Left lung (tissue), 10 donors: ENCODE measurements around the gene TADA2A. TPM values are rescaled to one million over a fixed set of nuclear protein-coding genes. Genes with fewer than 3 reads are reported as not detected.

Experiments used
- ATAC-seq: fragments of 200-7000 bp; cut with Tn5 transposase; one replicate; pipeline ENCODE4 v1.9.1; 2020; ENCODE audit warnings: moderate library complexity
- DNase-seq, 4 donors: peaks; one replicate each; pipeline ENCODE4 v3.0.0-alpha.2; 2013 to 2020
- H3K27ac ChIP-seq, 2 donors: fragments of 200-600 bp; sonication (generic) in 1 of 2; one replicate each; pipeline versions ENCODE4 v1.5.0 to v1.8.0; 2020 to 2021
- H3K27me3 ChIP-seq, 2 donors: fragments of 200-600 bp; sonication (generic) in 1 of 2; one replicate each; pipeline versions ENCODE4 v1.5.0 to v1.8.0; 2020 to 2021
- H3K36me3 ChIP-seq, 2 donors: fragments of 200-600 bp; sonication (generic) in 1 of 2; one replicate each; pipeline versions ENCODE4 v1.5.0 to v1.8.0; 2020 to 2021
- H3K4me1 ChIP-seq, 2 donors: fragments of 200-600 bp; one replicate each; pipeline ENCODE4 v1.8.0; 2021
- H3K4me3 ChIP-seq, 2 donors: fragments of 200-600 bp; sonication (generic) in 1 of 2; one replicate each; pipeline versions ENCODE4 v1.5.0 to v1.8.0; 2020 to 2021; ENCODE audit warnings: mild to moderate bottlenecking in 1 of 2
- H3K9me3 ChIP-seq, 2 donors: fragments of 200-600 bp; sonication (generic) in 1 of 2; one replicate each; pipeline versions ENCODE4 v1.5.0 to v1.8.0; 2020 to 2021
- intact Hi-C, 2 donors: fragments of 100-400 bp; cut with DNase I; formaldehyde crosslinking; loops; one replicate each; pipeline versions ENCODE4 v1.11.2 to v1.14.2; 2022
- polyA plus RNA-seq, 6 donors: library from polyadenylated mRNA; unstranded; fragments of 120-200 nt; gene quantifications; one replicate each; pipeline ENCODE4 v1.2.1, GENCODE V29; 2013; ENCODE audit not compliant: insufficient read length in 6 of 6
- total RNA-seq, 2 donors: library from RNA; stranded (reverse); fragmentation: NEBNext Ultra II Directional; extraction: Animal tissue kit (Norgen Biotek cat#: 25700); gene quantifications; one replicate each; pipeline ENCODE4 v1.2.1, GENCODE V29; 2021
- TF ChIP-seq, protein P1 (sequence below), 2 donors: fragments of 200-600 bp; sonication (generic) in 1 of 2; IDR thresholded peaks; one replicate each; pipeline versions ENCODE4 v1.5.0 to v1.8.0; 2021; ENCODE audit warnings: antibody characterized with exemption in 2 of 2
- donor health status: DM: no; HTN: yes; CAD: no.
- donor health status: DM: no; HTN: no; CAD: no.

TADA2A gene
- total and polyA plus RNA-seq, 8 donors, result 16.3 to 34.7 (median 28.4) TPM

DNA sequence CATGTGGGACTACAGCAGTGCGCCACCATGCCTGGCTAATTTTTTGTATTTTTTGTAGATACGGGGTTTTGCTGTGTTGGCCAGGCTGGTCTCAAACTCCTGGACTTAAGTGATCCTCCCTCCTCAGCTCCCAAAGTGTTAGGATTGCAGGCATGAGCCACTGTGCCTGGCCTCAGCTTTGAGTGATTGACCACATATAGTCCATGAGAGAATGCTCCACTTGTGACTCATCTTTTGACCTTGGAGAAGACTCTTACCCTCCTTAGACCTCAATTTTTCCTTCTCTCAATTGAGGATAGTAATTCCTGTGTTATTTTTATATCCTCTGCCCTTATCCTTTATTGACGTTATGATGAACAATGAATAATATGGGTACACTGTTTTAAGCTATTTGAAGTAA lies 52.1 kb downstream of the TADA2A start:
- intact Hi-C loops, result no loop called here
- no peak overlapping the region for H3K27ac ChIP-seq
- H3K27me3 ChIP-seq, result no peaks in the 10 kb centered on the region
- DNase-seq (no peak), ATAC-seq (no peak)
- H3K4me3 ChIP-seq, result no peak overlapping the region
- peaks cover 0 to 58% of the 10 kb centered on the region in 2 donors for H3K36me3 ChIP-seq
- no peaks in the 10 kb centered on the region for H3K9me3 ChIP-seq
- TF ChIP-seq, protein P1, sequence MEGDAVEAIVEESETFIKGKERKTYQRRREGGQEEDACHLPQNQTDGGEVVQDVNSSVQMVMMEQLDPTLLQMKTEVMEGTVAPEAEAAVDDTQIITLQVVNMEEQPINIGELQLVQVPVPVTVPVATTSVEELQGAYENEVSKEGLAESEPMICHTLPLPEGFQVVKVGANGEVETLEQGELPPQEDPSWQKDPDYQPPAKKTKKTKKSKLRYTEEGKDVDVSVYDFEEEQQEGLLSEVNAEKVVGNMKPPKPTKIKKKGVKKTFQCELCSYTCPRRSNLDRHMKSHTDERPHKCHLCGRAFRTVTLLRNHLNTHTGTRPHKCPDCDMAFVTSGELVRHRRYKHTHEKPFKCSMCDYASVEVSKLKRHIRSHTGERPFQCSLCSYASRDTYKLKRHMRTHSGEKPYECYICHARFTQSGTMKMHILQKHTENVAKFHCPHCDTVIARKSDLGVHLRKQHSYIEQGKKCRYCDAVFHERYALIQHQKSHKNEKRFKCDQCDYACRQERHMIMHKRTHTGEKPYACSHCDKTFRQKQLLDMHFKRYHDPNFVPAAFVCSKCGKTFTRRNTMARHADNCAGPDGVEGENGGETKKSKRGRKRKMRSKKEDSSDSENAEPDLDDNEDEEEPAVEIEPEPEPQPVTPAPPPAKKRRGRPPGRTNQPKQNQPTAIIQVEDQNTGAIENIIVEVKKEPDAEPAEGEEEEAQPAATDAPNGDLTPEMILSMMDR (IDR thresholded peaks at IDR 0.05), result no peak
- H3K4me1 ChIP-seq, result no peaks in the 10 kb centered on the region

GRCh38 chr17:37461668-37462067 lies 55.0 kb downstream of the TADA2A start:
- no peaks in the 10 kb centered on the region for H3K27me3 ChIP-seq
- ATAC-seq (no peak), DNase-seq (no peak)
- no peak overlapping the region for H3K4me3 ChIP-seq
- intact Hi-C loops, result no loop called here
- no peaks in the 10 kb centered on the region for H3K4me1 ChIP-seq
- no peaks in the 10 kb centered on the region for H3K9me3 ChIP-seq
- no peak overlapping the region for H3K27ac ChIP-seq
- H3K36me3 ChIP-seq, result peaks cover 0 to 76% of the 10 kb centered on the region in 2 donors
- TF ChIP-seq, protein P1 (IDR thresholded peaks at IDR 0.05), result no peak

DNA sequence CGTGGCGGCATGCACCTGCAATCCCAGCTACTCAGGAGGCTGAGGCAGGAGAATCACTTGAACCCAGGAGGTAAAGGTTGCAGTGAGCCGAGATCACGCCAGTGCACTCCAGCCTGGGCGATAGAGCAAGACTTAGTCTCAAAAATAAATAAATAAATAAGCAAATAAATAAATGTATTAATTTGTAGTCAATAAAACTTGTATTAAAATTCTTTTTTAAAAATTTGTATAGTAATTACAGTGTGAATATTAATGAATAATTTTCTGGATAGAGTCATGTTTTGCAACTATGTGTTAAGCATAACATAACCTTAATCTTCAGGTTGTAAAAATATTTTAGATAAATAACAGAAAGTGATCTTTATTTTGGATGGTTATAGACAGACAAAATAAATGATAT lies 55.8 kb downstream of the TADA2A start:
- no peak overlapping the region for H3K27ac ChIP-seq
- H3K4me1 ChIP-seq, result no peaks in the 10 kb centered on the region
- peaks cover 0 to 84% of the 10 kb centered on the region in 2 donors for H3K36me3 ChIP-seq
- H3K4me3 ChIP-seq, result no peak overlapping the region
- TF ChIP-seq, protein P1 (IDR thresholded peaks at IDR 0.05), result no peak
- ATAC-seq, result no peak
- H3K27me3 ChIP-seq, result no peaks in the 10 kb centered on the region
- no peaks in the 10 kb centered on the region for H3K9me3 ChIP-seq
- intact Hi-C loops, result no loop called here
- DNase-seq, result no peak

- H3K36me3 ChIP-seq, result peaks cover 0 to 89% of the 10 kb centered on the region in 2 donors
- no peaks in the 10 kb centered on the region for H3K27me3 ChIP-seq
- DNase-seq (no peak), ATAC-seq (no peak)
- H3K4me1 ChIP-seq, result no peaks in the 10 kb centered on the region
- H3K27ac ChIP-seq, result no peak overlapping the region
- TF ChIP-seq, protein P1 (IDR thresholded peaks at IDR 0.05), result no peak
- H3K9me3 ChIP-seq, result no peaks in the 10 kb centered on the region
- intact Hi-C loops, result no loop called here
- no peak overlapping the region for H3K4me3 ChIP-seq
Observed at GRCh38 chr17:37463039-37463438, 56.4 kb downstream of the TADA2A start.

DNA sequence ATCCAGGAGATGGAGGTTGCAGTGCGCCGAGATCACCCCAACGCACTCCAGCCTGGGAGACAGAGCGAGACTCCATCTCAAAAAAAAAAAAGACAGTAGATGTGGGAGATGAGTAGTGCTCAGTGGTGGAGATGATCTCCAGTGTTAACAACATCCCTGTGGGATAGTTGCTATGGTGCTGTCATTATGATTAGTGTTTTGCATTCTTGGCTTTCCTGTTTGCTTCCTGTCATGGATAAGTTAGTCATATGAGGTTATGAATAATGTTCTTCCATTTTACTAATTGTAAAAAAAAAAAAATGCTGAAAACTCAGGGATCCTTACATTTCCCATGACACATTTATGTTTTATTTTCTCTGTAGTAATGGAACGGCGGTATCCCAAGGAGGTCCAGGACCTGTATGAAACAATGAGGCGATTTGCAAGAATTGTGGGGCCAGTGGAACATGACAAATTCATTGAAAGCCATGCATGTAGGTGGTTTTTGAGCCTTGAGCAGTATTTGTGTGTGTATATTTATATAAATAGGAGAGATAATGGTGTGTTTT lies 58.5 kb downstream of the TADA2A start:
- DNase-seq (no peak), ATAC-seq (no peak)
- no peaks in the 10 kb centered on the region for H3K4me1 ChIP-seq
- TF ChIP-seq, protein P1 (IDR thresholded peaks at IDR 0.05), result no peak
- no peak overlapping the region for H3K27ac ChIP-seq
- no peak overlapping the region for H3K4me3 ChIP-seq
- H3K27me3 ChIP-seq, result no peaks in the 10 kb centered on the region
- intact Hi-C loops, result no loop called here
- H3K36me3 ChIP-seq, result peaks cover 0 to 95% of the 10 kb centered on the region in 2 donors
- no peaks in the 10 kb centered on the region for H3K9me3 ChIP-seq
